ENCODE data around the gene FEN1. TPM values are rescaled to one million over a fixed set of nuclear protein-coding genes. Genes with fewer than 3 reads are reported as not detected.

FEN1 gene
- total and polyA plus RNA-seq, 2 of the 13 experiments (the other 11 are each of a cell fraction or from before 2014, with no cell fraction given), result 12.4 to 102 TPM

- TF ChIP-seq, protein P1, sequence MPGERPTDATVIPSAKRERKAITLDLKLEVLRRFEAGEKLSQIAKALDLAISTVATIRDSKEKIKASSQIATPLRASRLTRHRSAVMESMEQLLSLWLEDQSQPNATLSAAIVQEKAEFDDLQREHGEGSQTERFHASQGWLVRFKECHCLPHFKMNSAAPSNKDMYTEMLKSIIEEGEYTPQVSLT (CRISPR knock-in tag; IDR thresholded peaks at IDR 0.05; ENCODE audit: borderline replicate concordance, low read depth), result no peak
- TF ChIP-seq ZNF670 (CRISPR knock-in tag; IDR thresholded peaks at IDR 0.05; ENCODE audit: borderline replicate concordance), result no peak
- TF ChIP-seq ZNF777 (CRISPR knock-in tag; IDR thresholded peaks at IDR 0.05), result peak; percentile 26; the same call in 1 of the 2 replicates
- TF ChIP-seq ZBTB7B (CRISPR knock-in tag; IDR thresholded peaks at IDR 0.05), result no peak
- TF ChIP-seq ZHX2 (IDR thresholded peaks at IDR 0.05; ENCODE audit: low read depth), result peak; percentile 40; the same call in 1 of the 2 replicates
- no peak for TF ChIP-seq ZHX2 (CRISPR knock-in tag; IDR thresholded peaks at IDR 0.05; ENCODE audit: borderline replicate concordance)
- no peak for TF ChIP-seq POGZ (CRISPR knock-in tag; IDR thresholded peaks at IDR 0.05)
- no peak for TF ChIP-seq ZNF770 (CRISPR knock-in tag; IDR thresholded peaks at IDR 0.05)
- TF ChIP-seq HCFC1 (IDR thresholded peaks at IDR 0.05; ENCODE audit: low read depth, low read length), result no peak
- TF ChIP-seq THAP7 (CRISPR knock-in tag; IDR thresholded peaks at IDR 0.05), result no peak
- TF ChIP-seq ELF1 (CRISPR knock-in tag; IDR thresholded peaks at IDR 0.05), result no peak
- no peak for TF ChIP-seq MIER2 (CRISPR knock-in tag; IDR thresholded peaks at IDR 0.05)
- 0 out of 2 replicates have a peak, but pooled peaks have one; percentile 73 for TF ChIP-seq ZNF468 (CRISPR knock-in tag; IDR thresholded peaks at IDR 0.05)
- no peak for TF ChIP-seq FOXA1 (IDR thresholded peaks at IDR 0.05)
- no peak for TF ChIP-seq FOXA1 (CRISPR knock-in tag; IDR thresholded peaks at IDR 0.05)
- no peak for TF ChIP-seq ZNF768 (CRISPR knock-in tag; IDR thresholded peaks at IDR 0.05)
- no peak for TF ChIP-seq MYNN (CRISPR knock-in tag; IDR thresholded peaks at IDR 0.05; ENCODE audit: low read depth)
- no peak for TF ChIP-seq SNRNP70 (IDR thresholded peaks at IDR 0.05; ENCODE audit: low read depth, low read length)
- 0 out of 2 replicates have a peak, but pooled peaks have one; percentile 38 for TF ChIP-seq ZFP90 (CRISPR knock-in tag; IDR thresholded peaks at IDR 0.05; ENCODE audit: borderline replicate concordance)
- TF ChIP-seq AHR (CRISPR knock-in tag; IDR thresholded peaks at IDR 0.05), result no peak
- no peak for TF ChIP-seq HNRNPLL (IDR thresholded peaks at IDR 0.05; ENCODE audit: low read depth, low read length, poor library complexity, severe bottlenecking)
- no peak for TF ChIP-seq TAF15 (IDR thresholded peaks at IDR 0.05; ENCODE audit: low read depth, low read length, poor library complexity, severe bottlenecking)
Observed at GRCh38 chr11:61827571-61828378, 35.1 kb downstream of the FEN1 start, which contains the start of gene FADS2 (continued).
